WERI-Rb-1 (cell line): ENCODE data around the gene CHRM4.

ENCODE experiments used
- DNase-seq: peaks from one replicate; pipeline ENCODE4 v3.0.0-alpha.2; 2020
- H3K27ac ChIP-seq: fragments of 250-450 bp; sonication (Bioruptor Pico); 2 replicates; pipeline ENCODE4 v1.5.1; 2020; ENCODE audit warnings: mild to moderate bottlenecking, moderate library complexity
- H3K27me3 ChIP-seq: fragments of 250-450 bp; sonication (Bioruptor Pico); 2 replicates; pipeline ENCODE4 v1.5.1; 2021; ENCODE audit warnings: mild to moderate bottlenecking, low read depth, moderate library complexity; ENCODE audit not compliant: insufficient read depth, severe bottlenecking
- H3K36me3 ChIP-seq: fragments of 250-450 bp; sonication (Bioruptor Pico); 2 replicates; pipeline ENCODE4 v1.5.1; 2020; ENCODE audit warnings: mild to moderate bottlenecking, moderate library complexity
- H3K4me3 ChIP-seq: 2 replicates; pipeline ENCODE4 v1.5.1; 2011; ENCODE audit warnings: low read depth, mild to moderate bottlenecking, control low read depth, low read length
- H3K9me3 ChIP-seq: fragments of 250-450 bp; sonication (Bioruptor Pico); 2 replicates; pipeline ENCODE4 v1.5.1; 2021; ENCODE audit warnings: mild to moderate bottlenecking, moderate library complexity; ENCODE audit not compliant: severe bottlenecking
- TF ChIP-seq, protein P1 (sequence below): IDR thresholded peaks from 2 replicates; pipeline ENCODE4 v1.5.1; 2011; ENCODE audit warnings: low read depth, mild to moderate bottlenecking, control low read depth, inconsistent platforms, low read length

CHRM4 gene

DNA sequence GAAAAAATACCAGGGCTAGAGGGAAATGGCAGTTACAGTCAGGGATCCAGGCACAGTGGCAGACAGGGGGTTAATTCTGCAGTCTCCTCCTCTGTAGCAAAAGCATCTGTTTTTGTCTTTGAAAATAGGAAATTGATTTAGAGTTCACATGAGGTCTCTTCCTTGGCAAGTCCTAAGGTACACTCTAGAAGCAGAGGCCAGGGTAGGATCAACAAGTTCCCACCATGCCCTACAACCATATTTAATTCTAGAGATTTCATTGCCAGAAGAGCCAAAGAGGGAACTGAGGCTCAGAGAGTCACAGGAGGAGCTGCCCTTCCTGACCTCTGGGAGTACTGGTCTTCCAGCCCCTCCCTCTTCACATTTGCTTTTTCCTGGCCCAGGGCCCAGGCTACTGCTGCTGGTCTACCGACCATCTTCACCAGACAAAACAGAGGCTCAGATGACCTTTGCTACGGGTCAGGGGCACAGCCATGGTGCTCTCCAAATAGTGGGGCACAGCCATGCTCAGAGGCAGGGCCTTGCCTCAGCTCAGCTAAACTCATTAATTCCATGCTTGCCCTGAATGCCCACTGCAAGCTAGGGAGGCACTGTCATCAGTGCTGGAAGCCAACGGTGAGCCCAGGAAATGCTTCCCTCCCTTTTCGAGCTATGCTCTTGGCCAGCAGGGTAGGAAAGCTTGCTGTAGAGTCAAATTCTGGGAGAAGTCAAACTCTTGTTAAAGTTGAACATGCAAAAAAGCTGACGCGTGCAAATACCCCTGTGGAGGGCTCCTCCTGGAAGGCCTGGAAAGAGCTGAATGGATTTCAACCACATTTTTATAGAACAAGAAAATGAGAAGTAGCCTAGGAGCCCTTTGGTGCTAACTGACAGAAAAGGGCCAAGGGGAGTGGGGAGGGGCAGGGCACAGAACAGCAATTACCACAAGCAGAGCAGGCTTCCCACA, 11.7 kb upstream of the CHRM4 start:
- Histone ChIP-seq H3K36me3 (peaks cover 52% of the 10 kb centered on the region), H3K9me3 (no peaks in the 10 kb centered on the region), H3K4me3 (no peak overlapping the region), H3K27me3 (no peaks in the 10 kb centered on the region), H3K27ac (no peak overlapping the region)
- DNase-seq = no peak
- TF ChIP-seq, protein P1, sequence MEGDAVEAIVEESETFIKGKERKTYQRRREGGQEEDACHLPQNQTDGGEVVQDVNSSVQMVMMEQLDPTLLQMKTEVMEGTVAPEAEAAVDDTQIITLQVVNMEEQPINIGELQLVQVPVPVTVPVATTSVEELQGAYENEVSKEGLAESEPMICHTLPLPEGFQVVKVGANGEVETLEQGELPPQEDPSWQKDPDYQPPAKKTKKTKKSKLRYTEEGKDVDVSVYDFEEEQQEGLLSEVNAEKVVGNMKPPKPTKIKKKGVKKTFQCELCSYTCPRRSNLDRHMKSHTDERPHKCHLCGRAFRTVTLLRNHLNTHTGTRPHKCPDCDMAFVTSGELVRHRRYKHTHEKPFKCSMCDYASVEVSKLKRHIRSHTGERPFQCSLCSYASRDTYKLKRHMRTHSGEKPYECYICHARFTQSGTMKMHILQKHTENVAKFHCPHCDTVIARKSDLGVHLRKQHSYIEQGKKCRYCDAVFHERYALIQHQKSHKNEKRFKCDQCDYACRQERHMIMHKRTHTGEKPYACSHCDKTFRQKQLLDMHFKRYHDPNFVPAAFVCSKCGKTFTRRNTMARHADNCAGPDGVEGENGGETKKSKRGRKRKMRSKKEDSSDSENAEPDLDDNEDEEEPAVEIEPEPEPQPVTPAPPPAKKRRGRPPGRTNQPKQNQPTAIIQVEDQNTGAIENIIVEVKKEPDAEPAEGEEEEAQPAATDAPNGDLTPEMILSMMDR = no peak

DNA sequence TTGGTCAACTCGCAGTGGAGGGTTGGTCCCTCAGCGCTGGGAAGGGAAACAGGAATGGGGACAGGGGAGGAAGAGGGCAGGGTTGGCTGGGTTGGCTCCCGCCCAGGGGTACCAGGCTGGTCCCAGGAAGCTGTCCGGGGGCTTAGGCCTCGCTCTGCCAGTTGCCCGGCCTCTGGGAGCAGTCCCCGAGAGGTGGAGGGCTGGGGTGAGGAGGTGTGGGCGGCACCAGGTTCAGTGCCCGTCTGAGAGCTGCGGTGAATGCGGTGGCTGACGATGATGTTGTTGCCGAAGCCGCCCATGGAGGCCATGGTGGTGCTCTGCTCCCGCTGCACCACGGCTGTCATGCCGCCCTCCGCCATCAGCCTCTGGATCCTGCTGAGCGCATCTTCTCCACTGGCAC, 6.0 kb upstream of the CHRM4 start:
- no peak overlapping the region for H3K27ac ChIP-seq
- H3K9me3 ChIP-seq = no peaks in the 10 kb centered on the region
- H3K36me3 ChIP-seq = peaks cover 31% of the 10 kb centered on the region
- H3K27me3 ChIP-seq = no peaks in the 10 kb centered on the region
- DNase-seq = no peak
- no peak overlapping the region for H3K4me3 ChIP-seq
- TF ChIP-seq, protein P1 = no peak

DNA sequence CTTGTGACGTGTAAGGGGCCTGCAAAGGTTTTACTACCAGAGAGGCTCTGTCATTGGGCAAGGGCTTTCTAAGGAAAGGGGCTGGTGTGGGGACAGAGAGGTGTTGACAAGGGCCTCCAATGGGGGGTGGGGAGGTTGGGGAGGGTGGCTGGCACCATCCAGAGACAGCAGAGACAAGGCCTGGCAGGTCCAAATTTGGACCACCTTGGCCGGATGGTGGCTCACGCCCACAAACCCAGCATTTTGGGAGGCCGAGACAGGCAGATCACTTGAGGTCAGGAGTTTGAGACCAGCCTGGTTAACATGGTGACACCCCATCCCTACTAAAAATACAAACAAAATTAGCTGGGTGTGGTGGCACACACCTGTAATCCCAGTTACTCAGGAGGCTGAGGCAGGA, 2.2 kb upstream of the CHRM4 start:
- peaks cover 8% of the 10 kb centered on the region for H3K27me3 ChIP-seq
- peaks cover 25% of the 10 kb centered on the region for H3K36me3 ChIP-seq
- H3K27ac ChIP-seq = no peak overlapping the region
- no peak for DNase-seq
- TF ChIP-seq, protein P1 = no peak
- peak overlapping the region; percentile 70; the same call in 1 of the 2 replicates for H3K4me3 ChIP-seq
- H3K9me3 ChIP-seq = no peaks in the 10 kb centered on the region

DNA sequence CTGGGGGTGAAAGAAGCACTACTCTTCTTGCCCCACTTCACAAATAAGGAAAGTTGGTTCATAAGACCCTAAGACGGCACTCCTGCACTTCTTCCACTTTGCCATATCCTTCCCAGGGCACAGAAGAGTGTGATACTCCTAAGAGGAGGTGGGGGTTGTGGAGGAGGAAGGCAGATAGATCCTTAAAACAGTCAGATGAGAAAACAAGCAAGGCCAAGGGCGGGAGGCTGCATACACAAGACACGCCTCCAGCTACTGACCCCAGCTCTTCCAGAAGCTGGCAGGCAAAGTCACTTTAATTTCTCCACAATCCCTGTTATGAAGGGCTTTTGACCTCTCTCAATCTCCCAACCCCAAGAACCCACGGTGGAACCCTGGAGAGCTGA, 1.6 kb upstream of the CHRM4 start:
- Histone ChIP-seq H3K9me3 (no peaks in the 10 kb centered on the region), H3K4me3 (peak overlapping the region; percentile 70), H3K27ac (no peak overlapping the region), H3K36me3 (peaks cover 25% of the 10 kb centered on the region), H3K27me3 (peaks cover 8% of the 10 kb centered on the region)
- DNase-seq = no peak
- TF ChIP-seq, protein P1 = no peak

DNA sequence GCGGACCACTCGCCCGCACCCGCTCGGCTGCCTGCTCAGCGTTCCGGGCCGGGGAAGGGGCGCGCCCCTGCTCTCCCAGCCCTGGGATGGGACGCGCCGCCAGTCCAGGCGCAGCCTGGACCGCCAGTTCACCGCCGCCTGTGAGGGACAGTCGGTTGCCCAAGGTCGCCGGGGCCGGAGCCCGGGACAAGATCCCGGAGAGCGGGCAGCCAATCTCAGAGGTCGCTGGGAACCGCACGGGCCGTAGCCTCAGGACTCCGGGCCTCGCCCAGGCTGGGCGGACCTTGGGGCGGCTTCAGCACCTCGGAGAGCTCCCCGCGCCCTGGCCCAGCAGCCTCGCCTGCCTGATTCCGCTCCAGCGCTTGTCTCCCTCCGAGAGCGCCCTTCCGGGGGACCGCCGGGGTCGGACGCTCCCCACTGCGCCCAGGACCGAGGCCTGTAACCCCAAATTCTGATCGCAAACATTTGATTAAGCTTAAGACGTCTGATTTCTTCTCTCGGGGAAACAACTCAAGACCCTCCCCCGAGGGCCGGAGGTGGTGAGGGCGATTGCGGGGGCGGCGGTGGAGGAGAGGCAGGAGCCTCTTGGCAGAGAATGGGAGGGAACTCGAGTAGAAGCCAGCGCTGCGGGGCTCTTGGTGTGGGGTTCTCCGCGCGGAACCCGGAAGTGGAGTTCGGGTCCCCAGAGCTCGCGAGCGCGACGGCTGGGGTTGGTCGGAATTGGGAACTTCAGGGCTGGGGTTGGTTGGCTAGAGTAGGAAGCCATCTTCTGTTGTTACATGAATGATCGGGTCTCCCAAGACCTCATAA, 1.1 kb upstream of the CHRM4 start:
- Histone ChIP-seq H3K4me3 (peak overlapping the region; percentile 70), H3K27ac (peak overlapping the region; percentile 58), H3K9me3 (no peaks in the 10 kb centered on the region), H3K36me3 (peaks cover 20% of the 10 kb centered on the region), H3K27me3 (peaks cover 8% of the 10 kb centered on the region)
- peak; percentile 70 for DNase-seq
- TF ChIP-seq, protein P1 = no peak
